ENCODE measurements around the gene ELOVL6. TPM values are rescaled to one million over a fixed set of nuclear protein-coding genes. Genes with fewer than 3 reads are reported as not detected.

The ELOVL6 gene
- total RNA-seq, 1 donor from 2014 or later = 3.6 TPM

GRCh38 chr4:110109455-110109854, 89.0 kb downstream of the ELOVL6 start:
- TF ChIP-seq CTCF (IDR thresholded peaks at IDR 0.05) = no peak
- ATAC-seq (no peak), DNase-seq (no peak)
- intact Hi-C loops (cut with DNase I) = no loop called here
- H3K4me1 ChIP-seq = peaks cover 20% of the 10 kb centered on the region
- H3K4me3 ChIP-seq = no peak overlapping the region
- no peaks in the 10 kb centered on the region for H3K27me3 ChIP-seq (ENCODE audit: low read depth)
- no peaks in the 10 kb centered on the region for H3K36me3 ChIP-seq
- no peak overlapping the region for H3K27ac ChIP-seq
- no peaks in the 10 kb centered on the region for H3K9me3 ChIP-seq

GRCh38 chr4:110108960-110109359, 89.5 kb downstream of the ELOVL6 start:
- Histone ChIP-seq H3K4me1 (peaks cover 20% of the 10 kb centered on the region), H3K4me3 (no peak overlapping the region), H3K36me3 (no peaks in the 10 kb centered on the region), H3K27ac (no peak overlapping the region), H3K9me3 (no peaks in the 10 kb centered on the region), H3K27me3 (ENCODE audit: low read depth) (no peaks in the 10 kb centered on the region)
- DNase-seq (no peak), ATAC-seq (no peak)
- intact Hi-C loops (cut with DNase I) = no loop called here
- no peak for TF ChIP-seq CTCF (IDR thresholded peaks at IDR 0.05)

- H3K27ac ChIP-seq = no peak overlapping the region
- no peak for ATAC-seq
- TF ChIP-seq CTCF (IDR thresholded peaks at IDR 0.05) = no peak
Observed at GRCh38 chr4:110108422-110108821, 90.0 kb downstream of the ELOVL6 start.

GRCh38 chr4:110107866-110108265, 90.5 kb downstream of the ELOVL6 start:
- no peak overlapping the region for H3K27ac ChIP-seq
- ATAC-seq (no peak), DNase-seq (no peak)
- TF ChIP-seq CTCF (IDR thresholded peaks at IDR 0.05) = no peak
- no peaks in the 10 kb centered on the region for H3K36me3 ChIP-seq
- intact Hi-C loops (cut with DNase I) = no loop called here
- H3K9me3 ChIP-seq = no peaks in the 10 kb centered on the region
- H3K4me1 ChIP-seq = peaks cover 20% of the 10 kb centered on the region
- H3K4me3 ChIP-seq = no peak overlapping the region
- H3K27me3 ChIP-seq (ENCODE audit: low read depth) = no peaks in the 10 kb centered on the region

More at GRCh38 chr4:110108422-110108821, 90.0 kb downstream of the ELOVL6 start:
- intact Hi-C loops (cut with DNase I) = no loop called here
- no peak for DNase-seq
- Histone ChIP-seq H3K9me3 (no peaks in the 10 kb centered on the region), H3K4me3 (no peak overlapping the region), H3K36me3 (no peaks in the 10 kb centered on the region), H3K4me1 (peaks cover 20% of the 10 kb centered on the region), H3K27me3 (ENCODE audit: low read depth) (no peaks in the 10 kb centered on the region)

- H3K4me3 ChIP-seq = no peak overlapping the region
- ATAC-seq (peak in 1 of 2 donors; percentile 37), DNase-seq (no peak)
- H3K27me3 ChIP-seq (ENCODE audit: low read depth) = no peaks in the 10 kb centered on the region
- no peaks in the 10 kb centered on the region for H3K36me3 ChIP-seq
- TF ChIP-seq CTCF (IDR thresholded peaks at IDR 0.05) = no peak
- no peak overlapping the region for H3K27ac ChIP-seq
- intact Hi-C loops (cut with DNase I) = no loop called here
- peaks cover 20% of the 10 kb centered on the region for H3K4me1 ChIP-seq
- no peaks in the 10 kb centered on the region for H3K9me3 ChIP-seq
Observed at GRCh38 chr4:110106931-110107296, 91.5 kb downstream of the ELOVL6 start.

GRCh38 chr4:110104661-110105060, 93.8 kb downstream of the ELOVL6 start:
- Histone ChIP-seq H3K4me3 (no peak overlapping the region), H3K27me3 (ENCODE audit: low read depth) (no peaks in the 10 kb centered on the region), H3K36me3 (no peaks in the 10 kb centered on the region), H3K4me1 (peaks cover 20% of the 10 kb centered on the region), H3K9me3 (no peaks in the 10 kb centered on the region), H3K27ac (no peak overlapping the region)
- intact Hi-C loops (cut with DNase I) = no loop called here
- ATAC-seq = no peak
- no peak for DNase-seq
- no peak for TF ChIP-seq CTCF (IDR thresholded peaks at IDR 0.05)
